ENCODE data around the gene RNF145. TPM values are rescaled to one million over a fixed set of nuclear protein-coding genes. Genes with fewer than 3 reads are reported as not detected.

RNF145 gene
- polyA plus RNA-seq, 2 donors = 26.2 to 48.6 TPM

Other genes with a start within 250 kb of the RNF145 start
- 1 to 10 TPM in 1 of 2 donors, under 1 TPM in 1; 0.79 to 1.3 TPM for gene EBF1, start 109.6 kb downstream of the RNF145 start, polyA plus RNA-seq
- 10 to 100 TPM; 17.7 to 19.3 TPM for gene UBLCP1, start 53.7 kb upstream of the RNF145 start, polyA plus RNA-seq
- not detected for gene IL12B, start 120.9 kb upstream of the RNF145 start, polyA plus RNA-seq

All from esophagus (tissue), 2 donors.